Fibroblast of pulmonary artery (primary cell): ENCODE measurements around the gene SSBP4.
"Not testable (repeated sequence)": the region's sequence is repeated elsewhere in the genome, so short reads cannot be mapped to it uniquely, and the experiment has no call there.

Experiments used
- DNase-seq: peaks from one replicate; pipeline ENCODE4 v3.0.0-alpha.2; 2010; ENCODE audit warnings: low read depth
- H3K4me3 ChIP-seq: replicated peaks from 2 replicates; pipeline ENCODE4 v1.5.1; 2011; ENCODE audit warnings: low read depth, mild to moderate bottlenecking, control low read depth, low read length, moderate library complexity
- TF ChIP-seq, protein P1 (sequence below): IDR thresholded peaks from 2 replicates; pipeline ENCODE4 v1.5.1; 2011; ENCODE audit warnings: mild to moderate bottlenecking, control low read depth, low read length, inconsistent platforms; ENCODE audit errors: missing control alignments

Gene SSBP4

GRCh38 chr19:18419195-18419698 lies at the start of gene SSBP4:
SSBP4 (plus strand) TSS chr19:18419398; CDS start chr19:18419649, 251 bp downstream.
- DNase-seq, result peak; percentile 81
- TF ChIP-seq, protein P1, sequence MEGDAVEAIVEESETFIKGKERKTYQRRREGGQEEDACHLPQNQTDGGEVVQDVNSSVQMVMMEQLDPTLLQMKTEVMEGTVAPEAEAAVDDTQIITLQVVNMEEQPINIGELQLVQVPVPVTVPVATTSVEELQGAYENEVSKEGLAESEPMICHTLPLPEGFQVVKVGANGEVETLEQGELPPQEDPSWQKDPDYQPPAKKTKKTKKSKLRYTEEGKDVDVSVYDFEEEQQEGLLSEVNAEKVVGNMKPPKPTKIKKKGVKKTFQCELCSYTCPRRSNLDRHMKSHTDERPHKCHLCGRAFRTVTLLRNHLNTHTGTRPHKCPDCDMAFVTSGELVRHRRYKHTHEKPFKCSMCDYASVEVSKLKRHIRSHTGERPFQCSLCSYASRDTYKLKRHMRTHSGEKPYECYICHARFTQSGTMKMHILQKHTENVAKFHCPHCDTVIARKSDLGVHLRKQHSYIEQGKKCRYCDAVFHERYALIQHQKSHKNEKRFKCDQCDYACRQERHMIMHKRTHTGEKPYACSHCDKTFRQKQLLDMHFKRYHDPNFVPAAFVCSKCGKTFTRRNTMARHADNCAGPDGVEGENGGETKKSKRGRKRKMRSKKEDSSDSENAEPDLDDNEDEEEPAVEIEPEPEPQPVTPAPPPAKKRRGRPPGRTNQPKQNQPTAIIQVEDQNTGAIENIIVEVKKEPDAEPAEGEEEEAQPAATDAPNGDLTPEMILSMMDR, result no peak
- H3K4me3 ChIP-seq, result peak within 1 kb of the TSS; percentile 75

GRCh38 chr19:18373407-18373891 lies 45.7 kb upstream of the SSBP4 start:
- TF ChIP-seq, protein P1, result no peak
- no peak overlapping the region for H3K4me3 ChIP-seq
- no peak for DNase-seq

DNA sequence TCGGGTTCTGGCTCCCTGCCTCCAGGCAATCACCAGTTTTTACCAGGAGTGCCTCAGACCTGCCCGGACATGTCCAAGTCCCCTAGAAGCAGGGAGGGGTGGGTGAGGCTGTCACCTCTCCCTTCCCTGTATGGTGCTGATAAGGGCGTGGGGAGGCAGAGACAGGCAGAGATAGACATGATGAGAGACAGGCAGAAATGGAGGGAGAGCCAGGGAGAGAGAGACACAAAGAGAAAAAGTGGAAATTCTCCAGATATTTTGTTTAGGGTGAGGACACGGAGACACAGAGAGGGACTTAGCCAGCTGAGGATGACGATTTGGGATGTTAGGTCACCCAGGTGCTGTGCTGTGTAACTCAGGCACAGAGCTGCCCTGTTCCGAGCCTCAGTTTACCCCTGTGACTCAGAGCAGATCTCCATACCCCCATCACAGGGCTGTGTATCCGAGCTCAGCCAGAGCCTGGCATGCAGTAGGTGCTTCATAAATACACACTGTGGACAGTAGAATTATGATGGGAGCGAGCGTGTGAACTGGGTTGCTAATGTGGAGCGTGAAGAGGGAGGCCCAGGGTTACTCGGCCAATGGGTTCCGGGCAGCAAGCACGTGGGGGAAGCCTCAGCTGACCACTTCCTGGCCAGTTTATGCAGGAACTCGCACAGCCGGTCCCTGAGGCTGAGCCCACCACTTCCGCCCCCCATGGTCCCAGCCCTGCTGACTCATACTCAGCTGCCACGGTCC lies 45.1 kb upstream of the SSBP4 start:
- no peak overlapping the region for H3K4me3 ChIP-seq
- DNase-seq, result peak; percentile 99
- TF ChIP-seq, protein P1, result no peak

GRCh38 chr19:18377026-18377425 lies 42.2 kb upstream of the SSBP4 start:
- no peak overlapping the region for H3K4me3 ChIP-seq
- TF ChIP-seq, protein P1, result no peak
- no peak for DNase-seq

- peak; percentile 85 for DNase-seq
- TF ChIP-seq, protein P1, result no peak
- no peak overlapping the region for H3K4me3 ChIP-seq
These were observed 39.1 kb upstream of the SSBP4 start for GRCh38 chr19:18379803-18380747.

GRCh38 chr19:18380843-18381242 lies 38.4 kb upstream of the SSBP4 start:
- TF ChIP-seq, protein P1, result no peak
- no peak for DNase-seq
- no peak overlapping the region for H3K4me3 ChIP-seq

- not testable (repeated sequence) for DNase-seq, H3K4me3 ChIP-seq
These were observed 35.6 kb upstream of the SSBP4 start for GRCh38 chr19:18383622-18384021.
